GM19452 (cell line): ENCODE data around the gene PXDN.

Source experiments
- ATAC-seq: cut with Tn5 transposase; IDR thresholded peaks from one replicate; pipeline ENCODE4 v1.9.1; 2021; ENCODE audit not compliant: unreplicated experiment

The PXDN gene

GRCh38 chr2:1585635-1586034 lies 158.7 kb downstream of the PXDN start:
- no peak for ATAC-seq

GRCh38 chr2:1584691-1585485 lies 159.4 kb downstream of the PXDN start:
- ATAC-seq = no peak

DNA sequence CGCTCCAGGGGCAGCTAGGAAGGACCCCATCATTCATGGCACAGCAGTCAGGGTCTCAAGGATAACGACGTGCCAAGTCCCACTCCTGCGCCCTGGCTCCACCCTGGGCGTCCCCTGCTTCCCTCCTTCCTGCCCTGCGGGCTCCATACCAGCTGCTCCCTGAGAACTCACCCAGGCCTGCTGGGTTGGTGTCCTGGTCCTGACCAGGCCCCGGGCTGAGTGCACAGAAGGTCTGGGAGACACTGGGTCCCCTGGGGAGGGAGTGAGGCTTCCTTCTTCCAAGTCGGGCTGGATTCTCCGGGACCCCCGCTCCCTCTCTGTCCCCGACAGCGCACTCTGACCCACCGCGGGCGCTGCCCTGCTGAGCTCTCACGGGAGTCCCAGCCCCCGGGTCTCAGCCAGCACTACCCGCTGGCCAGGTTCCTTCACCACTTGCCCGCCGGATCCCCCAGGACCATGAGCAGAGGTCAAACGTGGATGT lies 160.2 kb downstream of the PXDN start:
- no peak for ATAC-seq

GRCh38 chr2:1582891-1583341 lies 161.4 kb downstream of the PXDN start:
- no peak for ATAC-seq

GRCh38 chr2:1581965-1582625 lies 162.2 kb downstream of the PXDN start:
- ATAC-seq = no peak
